Common myeloid progenitor, CD34-positive (primary cell): Measurements from ENCODE around the gene CDK10.
A peak's percentile ranks its signal among the peaks of the same experiment; 100 is the strongest.

Source experiments
- CTCF ChIA-PET: fragments of 350-600 bp; sonication (Branson Sonifier 250); formaldehyde crosslinking; loops from one replicate; lab custom pipeline; 2021; ENCODE audit warnings: antibody characterized with exemption; lab: Charles Lee
- POLR2A ChIA-PET: fragments of 350-600 bp; sonication (Branson Sonifier 250); formaldehyde crosslinking; loops from one replicate; lab custom pipeline; 2021; ENCODE audit warnings: antibody characterized with exemption; lab: Charles Lee
- DNase-seq, 3 donors: peaks; one replicate each; pipeline versions ENCODE4 v3.0.0 to v3.0.0-alpha.2; 2013
- H3K27ac ChIP-seq, 2 experiments: 1 replicate in 1 of 2; 2 replicates in 1 of 2; pipeline ENCODE4 v1.7.0; 2013; ENCODE audit warnings: inconsistent platforms in 2 of 2, low read length in 2 of 2, mild to moderate bottlenecking in 2 of 2, low read depth in 1 of 2, moderate library complexity in 1 of 2; ENCODE audit not compliant: severe bottlenecking in 2 of 2, insufficient read depth in 1 of 2, poor library complexity in 1 of 2
- H3K27me3 ChIP-seq, 5 experiments: replicated peaks in 2 of 5; 1 replicate in 3 of 5; 2 replicates in 2 of 5; pipeline versions ENCODE4 v1.6.1 to v1.7.0; 2013; ENCODE audit warnings: low read length in 4 of 5, mild to moderate bottlenecking in 2 of 5, moderate library complexity in 2 of 5, inconsistent platforms in 1 of 5; ENCODE audit not compliant: insufficient read depth in 5 of 5, control insufficient read depth in 4 of 5
- H3K36me3 ChIP-seq, 4 experiments: 1 replicate in 2 of 4; 2 replicates in 2 of 4; pipeline versions ENCODE4 v1.6.1 to v1.7.0; 2013; ENCODE audit warnings: low read length in 3 of 4, control low read depth in 1 of 4, mild to moderate bottlenecking in 1 of 4; ENCODE audit not compliant: control insufficient read depth in 4 of 4, insufficient read depth in 4 of 4
- H3K4me1 ChIP-seq, 4 experiments: 1 replicate in 3 of 4; 2 replicates in 1 of 4; pipeline versions ENCODE4 v1.6.1 to v1.7.1; 2013; ENCODE audit warnings: low read length in 3 of 4, mild to moderate bottlenecking in 3 of 4, control low read depth in 1 of 4, inconsistent platforms in 1 of 4, moderate library complexity in 1 of 4; ENCODE audit not compliant: control insufficient read depth in 4 of 4, insufficient read depth in 4 of 4; ENCODE audit errors: control extremely low read depth in 1 of 4
- H3K4me3 ChIP-seq, 7 experiments: 1 replicate in 4 of 7; 2 replicates in 3 of 7; pipeline versions ENCODE4 v1.5.1 to v1.7.0; 2013; ENCODE audit warnings: mild to moderate bottlenecking in 7 of 7, low read length in 6 of 7, moderate library complexity in 6 of 7, inconsistent platforms in 2 of 7, low read depth in 2 of 7, control low read depth in 1 of 7; ENCODE audit not compliant: insufficient read depth in 4 of 7, control insufficient read depth in 1 of 7; ENCODE audit errors: extremely low read depth in 1 of 7
- H3K9me3 ChIP-seq, 5 experiments: 1 replicate in 4 of 5; 2 replicates in 1 of 5; pipeline versions ENCODE4 v1.6.1 to v1.7.1; 2013; ENCODE audit warnings: low read length in 4 of 5, mild to moderate bottlenecking in 2 of 5, inconsistent platforms in 1 of 5, low read depth in 1 of 5, moderate library complexity in 1 of 5; ENCODE audit not compliant: control insufficient read depth in 4 of 5, insufficient read depth in 2 of 5; ENCODE audit errors: control extremely low read depth in 1 of 5
- WGBS: methylation state at CpG from one replicate; pipeline ENCODE4 v1.1.5; 2013; ENCODE audit not compliant: insufficient coverage; 5-methylcytosine and 5-hydroxymethylcytosine counted together

CDK10 gene

GRCh38 chr16:89716916-89717687, 30.6 kb downstream of the CDK10 start:
- CTCF ChIA-PET: interaction anchor here (1.4 to 6.9 kb wide), 4 partner anchors 11 to 41 kb away, joined by 4 to 54 read pairs (median 6); no protein-coding TSS in a partner anchor
- Histone ChIP-seq H3K9me3 (no peaks in the 10 kb centered on the region), H3K4me3 (no peak overlapping the region), H3K4me1 (peaks cover 3 to 38% (median 31%) of the 10 kb centered on the region in 4 experiments), H3K27ac (no peak overlapping the region), H3K36me3 (peaks cover 0 to 22% (median 5%) of the 10 kb centered on the region in 4 experiments), H3K27me3 (no peaks in the 10 kb centered on the region)
- POLR2A ChIA-PET: no interaction called here
- DNase-seq: no peak
- 91% methylated on average over 20 of the region's 29 CpGs for WGBS

GRCh38 chr16:89717688-89718505, 31.4 kb downstream of the CDK10 start:
- POLR2A ChIA-PET: no interaction called here
- Histone ChIP-seq H3K36me3 (peaks cover 0 to 25% (median 5%) of the 10 kb centered on the region in 4 experiments), H3K4me1 (peaks cover 3 to 38% (median 31%) of the 10 kb centered on the region in 4 experiments), H3K9me3 (no peaks in the 10 kb centered on the region), H3K27me3 (no peaks in the 10 kb centered on the region), H3K4me3 (no peak overlapping the region), H3K27ac (peak overlapping the region in 1 of 2 experiments; percentile 89)
- CTCF ChIA-PET: interaction anchor here (1.4 to 6.9 kb wide), 3 partner anchors 12 to 40 kb away, joined by 4 to 54 read pairs (median 8); no protein-coding TSS in a partner anchor
- DNase-seq: no peak
- WGBS: 93% methylated on average over 21 of the region's 24 CpGs

- Histone ChIP-seq H3K36me3 (peaks cover 2 to 40% (median 22%) of the 10 kb centered on the region in 4 experiments), H3K4me1 (peaks cover 3 to 51% (median 47%) of the 10 kb centered on the region in 4 experiments), H3K4me3 (peak overlapping the region; percentile 60 to 90 (median 77)), H3K9me3 (no peaks in the 10 kb centered on the region), H3K27ac (peak overlapping the region in 1 of 2 experiments; percentile 89), H3K27me3 (no peaks in the 10 kb centered on the region)
- CTCF ChIA-PET: interaction anchor here (6.9 kb wide), 1 partner anchor 14 kb away, joined by 54 read pairs; no protein-coding TSS in a partner anchor
- POLR2A ChIA-PET: interaction anchor here (0.6 to 0.9 kb wide), 3 partner anchors 14 to 94 kb away, joined by 3 to 4 read pairs (median 4); partner anchors contain the start of gene SPATA2L
- under 1% methylated on average over 27 of the region's 29 CpGs for WGBS
- no peak for DNase-seq
These were observed 34.0 kb downstream of the CDK10 start for GRCh38 chr16:89720551-89720812.

GRCh38 chr16:89720813-89721545, 34.5 kb downstream of the CDK10 start, which contains the start of the genes VPS9D1 and ZNF276:
Gene VPS9D1, minus strand, starts transcription at chr16:89720898. Its CDS starts 37 bp downstream, at chr16:89720861.
Gene ZNF276, plus strand, starts transcription at chr16:89721537. Its CDS starts 104 bp downstream, at chr16:89721641.
- ChIA-PET CTCF (interaction anchor here (6.9 kb wide), 1 partner anchor 15 kb away, joined by 54 read pairs; no protein-coding TSS in a partner anchor), POLR2A (interaction anchor here (0.6 to 1.5 kb wide), 4 partner anchors 15 to 94 kb away, joined by 3 to 4 read pairs (median 4); partner anchors contain the start of gene SPATA2L)
- WGBS: under 1% methylated on average over 66 of the region's 103 CpGs

GRCh38 chr16:89721546-89722391, 35.3 kb downstream of the CDK10 start:
- peaks cover 2 to 37% (median 25%) of the 10 kb centered on the region in 4 experiments for H3K36me3 ChIP-seq
- H3K4me1 ChIP-seq: peaks cover 3 to 51% (median 47%) of the 10 kb centered on the region in 4 experiments
- ChIA-PET POLR2A (interaction anchor here (0.6 to 1.5 kb wide), 8 partner anchors 9 to 40 kb away, joined by 3 to 7 read pairs (median 4); no protein-coding TSS in a partner anchor), CTCF (interaction anchor here (2.2 kb wide), 1 partner anchor 22 kb away, joined by 11 read pairs; no protein-coding TSS in a partner anchor)
- H3K27ac ChIP-seq: peak overlapping the region; percentile 78 to 89
- peak; percentile 86 to 95 (median 93) for DNase-seq
- under 1% methylated on average over 110 of the region's 112 CpGs for WGBS
- no peaks in the 10 kb centered on the region for H3K27me3 ChIP-seq
- no peaks in the 10 kb centered on the region for H3K9me3 ChIP-seq
- H3K4me3 ChIP-seq: peak overlapping the region; percentile 62 to 90 (median 77)

More at GRCh38 chr16:89720813-89721545, 34.5 kb downstream of the CDK10 start, which contains the start of the genes VPS9D1 and ZNF276:
- Histone ChIP-seq H3K27ac (peak within 1 kb of the TSS; percentile 78 to 89), H3K36me3 (peaks cover 2 to 43% (median 24%) of the 10 kb centered on the region in 4 experiments), H3K27me3 (no peaks in the 10 kb centered on the region), H3K4me1 (peaks cover 3 to 51% (median 47%) of the 10 kb centered on the region in 4 experiments), H3K9me3 (no peaks in the 10 kb centered on the region), H3K4me3 (peak within 1 kb of the TSS; percentile 62 to 90 (median 77))
- peak; percentile 72 to 86 (median 84) for DNase-seq
